Bronchial epithelial cell (primary cell): ENCODE data around the gene ROGDI. TPM values are rescaled to one million over a fixed set of nuclear protein-coding genes. Genes with fewer than 3 reads are reported as not detected.
A peak's percentile ranks its signal among the peaks of the same experiment; 100 is the strongest.

Experiments used
- DNase-seq: peaks from one replicate; pipeline ENCODE4 v3.0.0-alpha.2; 2010; ENCODE audit warnings: low read depth
- FAIRE-seq: peaks from 2 replicates; lab custom pipeline; 2011; peaks lifted over from hg19 to GRCh38; lab: Jason Lieb, UNC
- H3K27me3 ChIP-seq: 2 replicates; pipeline ENCODE4 v1.5.1; 2011; ENCODE audit warnings: low read length; ENCODE audit not compliant: control insufficient read depth, insufficient read depth
- H3K36me3 ChIP-seq: 2 replicates; pipeline ENCODE4 v1.5.1; 2011; ENCODE audit warnings: low read length; ENCODE audit not compliant: control insufficient read depth, insufficient read depth
- H3K4me3 ChIP-seq: 2 replicates; pipeline ENCODE4 v1.5.1; 2011; ENCODE audit warnings: mild to moderate bottlenecking, low read depth, low read length, control low read depth
- CTCF ChIP-seq: IDR thresholded peaks from 2 replicates; pipeline ENCODE4 v1.5.1; 2011; ENCODE audit warnings: mild to moderate bottlenecking, moderate library complexity, low read length, control low read depth, inconsistent platforms; ENCODE audit not compliant: insufficient read depth, severe bottlenecking
- total RNA-seq: library from RNA; depleted of rRNA; stranded (reverse); fragments of >200 nt; gene quantifications from 2 replicates; pipeline ENCODE4 v1.2.1, GENCODE V29; 2014

Gene ROGDI
- total RNA-seq, 1 donor from 2014 or later, result 16.1 TPM

GRCh38 chr16:4783251-4783950 lies 19.0 kb downstream of the ROGDI start:
- TF ChIP-seq CTCF, result no peak
- FAIRE-seq, result no peak

GRCh38 chr16:4780235-4780634 lies 22.2 kb downstream of the ROGDI start:
- DNase-seq (peak; percentile 43), FAIRE-seq (no peak)
- Histone ChIP-seq H3K36me3 (no peaks in the 10 kb centered on the region), H3K27me3 (no peaks in the 10 kb centered on the region), H3K4me3 (no peak overlapping the region)
- TF ChIP-seq CTCF, result no peak

More at GRCh38 chr16:4783251-4783950, 19.0 kb downstream of the ROGDI start:
- Histone ChIP-seq H3K36me3 (no peaks in the 10 kb centered on the region), H3K27me3 (no peaks in the 10 kb centered on the region), H3K4me3 (no peak overlapping the region)
- no peak for DNase-seq

- no peak for TF ChIP-seq CTCF
- H3K27me3 ChIP-seq, result no peaks in the 10 kb centered on the region
- no peak overlapping the region for H3K4me3 ChIP-seq
- no peaks in the 10 kb centered on the region for H3K36me3 ChIP-seq
- FAIRE-seq (no peak), DNase-seq (no peak)
Observed at GRCh38 chr16:4778050-4778392, 24.4 kb downstream of the ROGDI start.

GRCh38 chr16:4777339-4778049 lies 24.9 kb downstream of the ROGDI start:
- no peak for DNase-seq
- Histone ChIP-seq H3K4me3 (no peak overlapping the region), H3K27me3 (no peaks in the 10 kb centered on the region), H3K36me3 (no peaks in the 10 kb centered on the region)
- TF ChIP-seq CTCF, result no peak
- FAIRE-seq, result no peak

GRCh38 chr16:4776141-4776705 lies 26.2 kb downstream of the ROGDI start:
- no peak for TF ChIP-seq CTCF
- H3K4me3 ChIP-seq, result no peak overlapping the region
- DNase-seq (no peak), FAIRE-seq (no peak)
- H3K36me3 ChIP-seq, result no peaks in the 10 kb centered on the region
- no peaks in the 10 kb centered on the region for H3K27me3 ChIP-seq
